Activated naive CD4-positive, alpha-beta T cell treated with Interleukin-2 at 50 U/mL for 16 hours (primary cell): ENCODE results near the gene COX15.
"Not testable (repeated sequence)": the region's sequence is repeated elsewhere in the genome, so short reads cannot be mapped to it uniquely, and the experiment has no call there.

Experiments
- DNase-seq: peaks from one replicate; pipeline ENCODE4 v3.0.0-alpha.2; 2020

COX15 gene

DNA sequence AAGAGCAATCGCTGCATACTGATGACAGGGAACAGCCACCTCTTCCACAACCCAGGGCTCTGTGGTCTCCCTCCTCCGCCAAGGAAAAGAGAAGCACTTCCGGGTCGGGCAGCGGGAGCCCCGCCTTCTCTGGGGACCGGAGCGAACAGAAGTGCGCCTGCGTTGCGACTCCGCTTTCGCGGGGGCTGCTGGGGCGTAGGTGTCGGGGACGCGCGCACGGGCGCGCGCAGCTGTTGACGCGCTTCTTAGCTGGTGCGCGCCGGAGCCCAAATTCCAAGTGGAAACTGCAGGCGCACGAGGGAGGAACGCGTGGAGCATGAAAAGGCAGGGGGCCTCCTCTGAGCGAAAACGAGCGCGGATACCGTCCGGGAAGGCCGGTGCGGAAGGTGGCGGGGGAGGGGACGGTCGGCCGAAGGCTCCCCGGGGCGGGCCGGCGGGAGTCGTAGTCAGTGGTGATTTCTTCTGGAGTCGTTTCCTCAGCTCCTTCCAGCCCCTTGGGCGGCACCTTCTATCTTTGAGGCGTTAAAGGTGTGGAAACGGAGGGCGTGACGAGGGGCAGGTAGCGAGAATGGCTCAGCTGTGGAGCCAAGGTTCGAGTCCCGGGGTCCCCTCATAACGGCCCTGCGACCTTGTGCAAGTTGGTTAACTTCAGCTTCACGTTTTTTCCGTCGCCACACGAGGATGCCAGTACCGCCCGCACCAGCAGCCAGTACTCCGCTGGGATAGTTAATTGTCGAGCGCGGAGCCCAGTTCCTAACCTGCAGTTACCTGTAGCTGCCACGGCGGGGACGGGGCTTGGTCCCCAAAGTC is at the start of gene COX15, which contains the start of gene CUTC:
Gene COX15 (minus strand): TSS at position 95 of the 810 bp plus-strand sequence. CDS start 78 bp downstream, at position 17.
Gene CUTC (plus strand): TSS at position 202 of the 810 bp plus-strand sequence. CDS start 115 bp downstream, at position 317.
- DNase-seq, result peak; percentile 95

- DNase-seq, result no peak
Observed at GRCh38 chr10:99779335-99779734, 47.4 kb upstream of the COX15 start.

DNA sequence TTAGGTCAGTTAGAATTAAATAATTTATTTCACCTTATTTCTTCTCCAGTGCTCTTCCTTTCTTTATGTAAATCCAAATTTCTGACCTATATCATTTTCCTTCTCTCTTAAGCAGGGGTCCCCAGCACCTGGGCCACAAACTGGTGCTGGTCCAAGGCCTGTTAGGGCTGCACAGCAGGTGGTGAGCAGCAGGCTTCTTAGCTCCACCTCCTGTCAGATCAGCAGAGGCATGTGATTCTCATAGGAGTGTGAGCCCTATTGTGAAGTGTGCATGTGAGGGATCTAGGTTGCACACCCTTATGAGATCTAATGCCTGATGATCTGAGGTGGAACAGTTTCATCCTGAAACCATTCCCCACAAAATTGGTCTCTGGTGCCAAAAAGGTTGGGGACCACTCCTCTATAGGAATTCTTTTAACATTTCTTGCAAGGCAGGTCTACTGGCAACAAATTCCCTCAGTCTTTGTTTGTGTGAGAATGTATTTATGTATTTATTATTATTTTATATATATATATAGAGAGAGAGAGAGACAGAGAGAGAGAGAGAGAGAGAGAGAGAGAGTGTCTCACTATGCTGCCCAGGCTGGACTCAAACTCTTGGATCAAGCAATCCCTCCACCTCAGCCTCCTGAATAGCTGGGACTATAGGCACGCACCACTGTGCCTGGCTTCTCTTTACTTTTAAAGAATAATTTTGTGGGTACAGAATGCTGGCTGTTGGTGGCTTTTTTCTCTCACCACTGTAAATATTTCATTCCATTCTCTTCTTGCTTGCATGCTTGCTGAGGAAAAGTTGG is 46.2 kb upstream of the COX15 start:
- DNase-seq, result no peak

GRCh38 chr10:99775850-99776249 is 43.9 kb upstream of the COX15 start:
- no peak for DNase-seq

- DNase-seq, result no peak
Observed at GRCh38 chr10:99770408-99771045, 38.6 kb upstream of the COX15 start.

DNA sequence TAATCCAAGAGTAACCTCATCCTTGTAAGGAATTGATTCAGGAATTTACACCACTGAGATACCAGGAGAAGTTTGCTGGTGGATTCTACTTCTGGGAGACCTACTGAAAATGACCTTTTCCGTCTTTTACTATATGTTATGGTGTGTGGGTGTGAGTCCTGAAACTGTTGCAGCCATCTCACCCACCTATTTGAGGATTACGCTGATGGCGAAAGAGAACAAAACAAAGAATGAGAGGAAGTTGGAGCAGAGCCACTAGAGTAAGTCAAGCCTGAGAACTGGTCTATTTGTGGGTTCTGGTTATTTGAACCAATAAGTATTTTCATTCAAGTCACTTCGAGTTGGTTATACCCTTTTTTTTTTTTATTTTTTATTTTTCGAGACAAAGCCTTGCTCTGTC is 37.8 kb upstream of the COX15 start:
- DNase-seq, result no peak

GRCh38 chr10:99768556-99768955 is 36.6 kb upstream of the COX15 start:
- no peak for DNase-seq

DNA sequence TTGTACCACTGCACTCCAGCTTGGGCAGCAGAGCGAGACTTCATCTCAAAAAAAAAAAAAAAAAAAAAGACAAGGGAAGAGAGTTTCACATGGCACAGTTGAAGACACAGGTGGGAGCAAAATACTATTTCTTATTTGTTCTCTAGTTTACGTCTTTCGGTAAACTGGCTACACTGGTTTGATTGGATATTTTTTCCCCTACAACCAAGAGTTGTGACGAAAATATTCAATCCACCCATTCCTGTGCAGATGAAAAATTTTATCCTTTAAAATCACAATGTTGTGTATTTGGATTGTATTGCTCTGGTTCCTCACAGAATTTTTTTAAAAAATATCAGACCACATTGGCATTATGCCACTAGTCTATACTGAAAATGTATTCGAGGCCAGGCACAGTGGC is 36.0 kb upstream of the COX15 start:
- DNase-seq, result no peak

DNA sequence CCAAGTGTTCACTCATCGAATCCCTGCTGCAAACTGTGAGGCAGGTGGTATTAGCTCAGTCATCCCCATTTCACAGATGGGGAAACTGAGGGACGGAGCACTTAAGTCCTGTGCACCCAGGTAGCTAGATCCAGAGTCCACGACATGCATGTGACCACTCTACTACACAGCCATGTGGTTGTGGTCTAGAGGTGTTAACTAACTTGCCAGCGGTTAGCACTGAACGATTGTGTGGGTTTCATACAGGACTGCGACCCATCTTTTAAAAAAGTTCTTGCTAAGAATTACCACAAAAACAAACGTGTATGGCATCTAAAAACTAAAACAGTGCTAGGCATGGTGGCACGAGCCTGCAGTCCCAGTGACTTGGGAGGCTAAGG is 34.4 kb upstream of the COX15 start:
- DNase-seq, result no peak

DNA sequence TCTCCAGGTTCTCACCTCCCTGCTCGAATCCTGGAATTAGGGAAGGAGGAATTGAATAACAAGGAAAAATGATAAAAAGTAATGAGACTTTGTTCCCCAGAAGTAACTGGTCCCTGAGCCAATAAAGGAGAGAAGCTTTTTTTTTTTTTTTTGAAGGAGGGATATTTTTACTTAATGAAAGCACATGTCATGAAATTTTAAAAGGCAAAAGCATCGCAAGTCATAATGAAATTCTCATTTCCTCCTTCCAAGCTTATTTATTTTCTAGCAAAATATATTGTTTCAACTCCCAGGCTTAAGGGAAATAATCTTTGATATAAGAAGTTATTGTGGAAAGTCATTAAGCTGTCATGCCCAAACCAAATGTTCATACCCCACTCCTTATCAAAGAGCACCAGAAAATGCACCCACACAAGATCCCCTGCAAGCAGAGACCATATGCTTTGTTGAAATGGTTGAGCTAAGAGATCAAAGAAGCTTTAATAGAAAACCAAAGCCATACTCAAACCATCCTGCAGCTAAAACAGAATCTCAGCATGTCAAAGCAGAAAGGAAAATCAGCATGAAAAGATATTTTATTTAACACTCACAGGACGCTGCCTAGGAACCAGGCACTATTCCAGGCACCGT is 33.9 kb upstream of the COX15 start:
- no peak for DNase-seq

DNA sequence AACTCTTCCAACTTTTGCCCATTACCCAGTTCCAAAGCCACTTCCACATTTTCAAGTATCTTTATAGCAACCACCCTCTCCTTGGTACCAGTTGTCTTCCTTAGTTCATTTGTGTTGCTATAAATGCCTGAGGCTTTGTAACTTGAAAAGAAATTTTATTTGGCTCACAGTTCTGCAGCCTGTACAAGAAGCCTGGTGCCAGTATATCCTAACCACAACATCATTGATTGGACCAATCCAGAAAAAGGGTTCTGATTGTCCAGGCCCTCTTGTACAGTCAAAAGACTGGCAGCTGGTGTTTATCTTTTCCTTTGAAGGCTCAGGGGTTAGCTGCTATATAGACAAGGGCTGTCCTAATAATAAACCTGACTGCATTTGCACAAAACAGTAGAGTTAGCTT is 29.4 kb upstream of the COX15 start:
- DNase-seq, result no peak

DNA sequence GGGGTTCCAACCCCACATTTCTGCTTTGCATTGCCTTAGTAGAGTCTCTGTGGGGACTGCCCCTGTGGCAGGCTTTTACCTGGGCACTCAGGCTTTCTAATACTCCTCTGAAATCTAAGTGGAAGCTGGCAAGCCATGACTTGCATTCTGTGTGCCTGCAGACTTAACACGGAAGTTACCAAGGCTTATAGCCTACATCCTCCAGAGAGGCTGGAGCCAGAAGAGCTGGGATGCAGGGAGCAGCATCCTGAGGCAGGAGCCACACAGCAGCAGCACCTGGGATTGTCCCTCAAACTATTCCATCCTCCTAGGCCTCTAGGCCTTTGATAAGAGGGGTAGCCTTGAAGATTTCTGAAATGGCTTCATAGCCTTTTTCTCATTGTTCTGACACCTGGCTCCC is 28.4 kb upstream of the COX15 start:
- no peak for DNase-seq

DNA sequence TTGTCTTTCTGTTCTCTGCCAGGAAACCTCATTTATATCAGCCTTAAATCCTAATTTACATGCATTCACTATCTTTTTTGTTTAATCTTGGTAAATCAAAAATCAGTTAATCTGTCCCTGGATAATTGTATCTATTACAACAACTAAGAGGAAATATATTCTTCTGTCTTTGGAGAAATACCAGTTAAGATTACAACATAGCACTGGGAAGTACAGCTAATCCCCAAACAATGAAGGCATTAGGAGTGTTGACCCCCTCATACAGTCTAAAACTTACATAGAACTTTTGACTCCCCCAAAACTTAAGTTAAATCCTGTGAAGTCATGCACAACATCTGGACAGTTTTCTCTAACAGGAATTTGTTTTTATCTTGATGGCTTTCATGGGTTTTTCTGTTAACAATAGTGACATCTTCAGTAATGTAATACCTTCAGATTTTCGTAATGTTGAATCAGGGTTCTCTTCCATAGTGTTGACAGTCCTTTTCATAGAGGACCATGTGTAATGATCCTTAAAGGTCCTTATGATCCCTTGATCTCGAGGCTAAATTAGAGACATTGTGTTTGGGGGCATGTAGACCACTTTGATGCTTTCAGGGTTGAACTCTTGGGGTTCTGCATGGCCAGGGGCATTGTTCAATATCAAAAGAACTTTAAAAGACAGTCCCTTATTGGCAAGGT is 26.4 kb upstream of the COX15 start:
- DNase-seq, result no peak

DNA sequence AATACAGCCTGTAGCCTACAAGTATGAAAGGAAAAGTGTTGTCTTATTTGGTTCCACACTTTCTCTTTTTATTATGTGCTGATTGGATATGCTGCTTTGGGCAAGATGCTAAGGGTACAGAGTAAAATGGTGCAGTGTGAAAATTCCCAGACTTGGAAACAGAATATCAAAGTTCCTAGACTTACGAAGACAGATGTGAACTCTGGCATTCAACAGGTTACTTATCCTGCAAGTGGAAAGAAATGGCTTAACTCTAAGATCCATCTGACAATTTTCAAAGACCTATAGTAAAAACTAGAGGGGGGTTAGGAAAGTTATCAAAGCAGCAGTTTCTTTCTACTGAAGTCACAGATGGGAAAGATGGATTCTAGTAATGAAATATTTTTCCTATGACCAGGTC is 24.2 kb upstream of the COX15 start:
- DNase-seq, result no peak

- DNase-seq, result no peak
Observed at GRCh38 chr10:99754670-99755069, 22.7 kb upstream of the COX15 start.

DNA sequence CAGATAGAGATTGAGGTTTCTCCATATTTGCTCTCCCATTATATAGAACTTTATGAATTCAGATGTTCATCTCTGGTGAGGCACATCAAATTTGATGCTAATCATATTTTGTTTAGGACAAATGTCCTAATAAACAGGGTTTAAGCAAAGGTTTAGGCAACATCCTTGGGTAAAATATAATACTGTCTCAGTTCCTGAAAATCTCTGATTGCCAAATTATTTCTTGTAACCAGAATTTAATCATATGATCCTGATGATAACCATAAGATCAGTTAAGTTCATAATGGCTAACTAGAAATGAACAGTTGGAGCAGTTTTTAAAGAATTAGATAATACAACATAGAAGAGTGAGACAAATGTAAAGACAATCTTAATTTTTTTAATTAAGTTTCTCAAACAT is 18.7 kb upstream of the COX15 start:
- DNase-seq, result no peak

- no peak for DNase-seq
Observed at GRCh38 chr10:99748823-99749451, 17.0 kb upstream of the COX15 start.

- DNase-seq, result not testable (repeated sequence)
Observed at GRCh38 chr10:99746166-99746565, 14.2 kb upstream of the COX15 start.

- DNase-seq, result no peak
Observed at GRCh38 chr10:99743841-99744240, 11.9 kb upstream of the COX15 start.

- DNase-seq, result no peak
Observed at GRCh38 chr10:99742701-99743100, 10.8 kb upstream of the COX15 start.

- no peak for DNase-seq
Observed at GRCh38 chr10:99742254-99742653, 10.3 kb upstream of the COX15 start.

GRCh38 chr10:99740933-99741559 is 9.1 kb upstream of the COX15 start:
- no peak for DNase-seq
